Chondrocyte (in vitro differentiated cells): ENCODE measurements around the gene TBL3. TPM values are rescaled to one million over a fixed set of nuclear protein-coding genes. Genes with fewer than 3 reads are reported as not detected.

Source experiments
- DNase-seq: peaks from one replicate; pipeline ENCODE4 v3.0.0; 2021; ENCODE audit warnings: mixed read lengths, low spot score
- H3K27ac Mint-ChIP-seq: one replicate; pipeline ENCODE4 v1.8.0; 2021; ENCODE audit warnings: mild to moderate bottlenecking, moderate library complexity, mixed read lengths; ENCODE audit not compliant: unreplicated experiment
- H3K27me3 Mint-ChIP-seq: 2 replicates; pipeline ENCODE4 v1.8.0; 2021; ENCODE audit warnings: low read depth, mixed read lengths
- H3K36me3 Mint-ChIP-seq: 2 replicates; pipeline ENCODE4 v1.8.0; 2021; ENCODE audit warnings: low read depth, mixed read lengths
- H3K4me1 Mint-ChIP-seq: 2 replicates; pipeline ENCODE4 v1.8.0; 2021; ENCODE audit warnings: low read depth, mild to moderate bottlenecking, mixed read lengths
- H3K4me3 Mint-ChIP-seq: one replicate; pipeline ENCODE4 v1.8.0; 2021; ENCODE audit warnings: mild to moderate bottlenecking, moderate library complexity, mixed read lengths; ENCODE audit not compliant: unreplicated experiment
- H3K9me3 Mint-ChIP-seq: 2 replicates; pipeline ENCODE4 v1.8.0; 2021; ENCODE audit warnings: low read depth, mixed read lengths
- total RNA-seq: library from RNA; stranded (reverse); gene quantifications from 3 replicates; pipeline ENCODE4 v1.2.1, GENCODE V29; 2021
- TF ChIP-seq, protein P1 (sequence below): fragments of 200-600 bp; sonication (generic); IDR thresholded peaks from 2 replicates; pipeline ENCODE4 v1.5.0; 2021; ENCODE audit warnings: antibody characterized with exemption, mild to moderate bottlenecking, moderate library complexity

Gene TBL3
- total RNA-seq, 1 donor from 2014 or later: 21.6 TPM

- TF ChIP-seq, protein P1, sequence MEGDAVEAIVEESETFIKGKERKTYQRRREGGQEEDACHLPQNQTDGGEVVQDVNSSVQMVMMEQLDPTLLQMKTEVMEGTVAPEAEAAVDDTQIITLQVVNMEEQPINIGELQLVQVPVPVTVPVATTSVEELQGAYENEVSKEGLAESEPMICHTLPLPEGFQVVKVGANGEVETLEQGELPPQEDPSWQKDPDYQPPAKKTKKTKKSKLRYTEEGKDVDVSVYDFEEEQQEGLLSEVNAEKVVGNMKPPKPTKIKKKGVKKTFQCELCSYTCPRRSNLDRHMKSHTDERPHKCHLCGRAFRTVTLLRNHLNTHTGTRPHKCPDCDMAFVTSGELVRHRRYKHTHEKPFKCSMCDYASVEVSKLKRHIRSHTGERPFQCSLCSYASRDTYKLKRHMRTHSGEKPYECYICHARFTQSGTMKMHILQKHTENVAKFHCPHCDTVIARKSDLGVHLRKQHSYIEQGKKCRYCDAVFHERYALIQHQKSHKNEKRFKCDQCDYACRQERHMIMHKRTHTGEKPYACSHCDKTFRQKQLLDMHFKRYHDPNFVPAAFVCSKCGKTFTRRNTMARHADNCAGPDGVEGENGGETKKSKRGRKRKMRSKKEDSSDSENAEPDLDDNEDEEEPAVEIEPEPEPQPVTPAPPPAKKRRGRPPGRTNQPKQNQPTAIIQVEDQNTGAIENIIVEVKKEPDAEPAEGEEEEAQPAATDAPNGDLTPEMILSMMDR: no peak
- Mint-ChIP-seq H3K27ac (no peak overlapping the region), H3K4me1 (peaks cover 3% of the 10 kb centered on the region), H3K36me3 (no peaks in the 10 kb centered on the region), H3K4me3 (peak overlapping the region; percentile 64), H3K9me3 (no peaks in the 10 kb centered on the region), H3K27me3 (no peaks in the 10 kb centered on the region)
- DNase-seq: no peak
Measured at GRCh38 chr16:1929105-1929504, 42.7 kb upstream of the TBL3 start.

- Mint-ChIP-seq H3K4me1 (peaks cover 3% of the 10 kb centered on the region), H3K27me3 (no peaks in the 10 kb centered on the region), H3K4me3 (peak overlapping the region; percentile 65), H3K27ac (no peak overlapping the region), H3K36me3 (no peaks in the 10 kb centered on the region), H3K9me3 (no peaks in the 10 kb centered on the region)
- peak; percentile 96 for DNase-seq
- TF ChIP-seq, protein P1: peak; percentile 97
Measured at GRCh38 chr16:1929578-1930337, 42.1 kb upstream of the TBL3 start.

DNA sequence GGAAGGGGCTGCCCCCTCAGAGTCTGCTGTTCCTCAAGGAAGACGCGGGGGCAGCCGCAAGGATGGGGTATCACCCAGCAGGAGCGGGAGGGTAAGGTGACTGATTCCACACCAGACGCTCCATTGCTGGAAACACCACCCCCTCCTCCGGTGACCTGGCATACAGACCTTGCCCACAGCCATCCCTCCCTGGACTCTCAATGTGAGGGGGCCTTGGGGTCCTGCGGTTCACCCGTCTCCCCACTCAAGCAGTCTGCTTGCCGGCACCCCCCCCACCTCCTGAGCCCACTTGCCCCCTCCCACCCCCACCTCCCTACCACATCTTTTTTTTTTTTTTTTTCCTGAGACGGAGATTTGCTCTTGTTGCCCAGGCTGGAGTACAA is 41.5 kb upstream of the TBL3 start:
- Mint-ChIP-seq H3K9me3 (no peaks in the 10 kb centered on the region), H3K27me3 (no peaks in the 10 kb centered on the region), H3K36me3 (no peaks in the 10 kb centered on the region), H3K4me3 (no peak overlapping the region), H3K27ac (no peak overlapping the region), H3K4me1 (peaks cover 3% of the 10 kb centered on the region)
- no peak for DNase-seq
- TF ChIP-seq, protein P1: no peak

- H3K4me1 Mint-ChIP-seq: peaks cover 3% of the 10 kb centered on the region
- no peaks in the 10 kb centered on the region for H3K27me3 Mint-ChIP-seq
- TF ChIP-seq, protein P1: peak; percentile 47
- H3K27ac Mint-ChIP-seq: no peak overlapping the region
- peak; percentile 81 for DNase-seq
- H3K4me3 Mint-ChIP-seq: no peak overlapping the region
- H3K9me3 Mint-ChIP-seq: no peaks in the 10 kb centered on the region
- H3K36me3 Mint-ChIP-seq: peaks cover 3% of the 10 kb centered on the region
Measured at GRCh38 chr16:1932050-1933028, 39.5 kb upstream of the TBL3 start.

DNA sequence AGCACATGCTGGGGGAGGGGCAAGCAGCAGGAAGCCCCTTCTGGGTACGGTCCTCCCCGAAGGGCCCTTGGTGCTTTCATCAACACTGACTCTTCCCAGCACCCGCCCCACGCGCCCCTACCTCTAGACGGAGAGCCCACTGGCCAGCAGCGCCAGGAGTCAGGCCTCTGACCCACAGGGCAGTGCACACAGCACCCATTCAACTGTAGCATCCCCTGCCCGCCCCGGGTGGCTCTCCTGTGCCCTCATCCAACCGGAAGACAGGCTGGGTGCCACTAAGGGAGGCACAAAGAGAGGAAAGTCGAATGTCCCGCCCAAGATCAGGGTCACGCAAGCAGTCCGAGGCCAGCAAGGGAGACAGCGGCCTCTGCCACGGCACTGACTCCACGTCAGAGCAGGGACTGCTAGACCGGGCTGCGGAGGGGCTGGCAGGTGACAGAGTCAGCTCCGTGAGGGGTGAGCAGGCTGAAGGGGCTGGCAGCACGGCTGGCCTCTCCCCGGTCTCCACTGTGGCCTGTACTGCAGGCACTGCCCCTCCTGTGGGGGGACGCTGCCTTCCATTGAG is 38.7 kb upstream of the TBL3 start:
- Mint-ChIP-seq H3K27me3 (no peaks in the 10 kb centered on the region), H3K9me3 (no peaks in the 10 kb centered on the region), H3K27ac (no peak overlapping the region), H3K4me1 (peaks cover 3% of the 10 kb centered on the region), H3K4me3 (no peak overlapping the region), H3K36me3 (peaks cover 5% of the 10 kb centered on the region)
- TF ChIP-seq, protein P1: no peak
- peak; percentile 87 for DNase-seq
